Parathyroid adenoma (tissue), 2 donors: ENCODE results near the gene ACP7.
"Not testable (repeated sequence)": the region's sequence is repeated elsewhere in the genome, so short reads cannot be mapped to it uniquely, and the experiment has no call there.

ENCODE experiments used
- H2AFZ ChIP-seq: fragments of 300-600 bp; sonication (generic); one replicate; pipeline ENCODE4 v1.7.0; 2017; ENCODE audit warnings: antibody characterized with exemption, mild to moderate bottlenecking
- H3K27ac ChIP-seq: fragments of 300-600 bp; sonication (generic); one replicate; pipeline ENCODE4 v1.7.0; 2017
- H3K27me3 ChIP-seq: fragments of 300-600 bp; sonication (generic); one replicate; pipeline ENCODE4 v1.7.0; 2017; ENCODE audit warnings: low read length; ENCODE audit not compliant: control insufficient read depth, insufficient read depth
- H3K36me3 ChIP-seq: fragments of 300-600 bp; sonication (generic); one replicate; pipeline ENCODE4 v1.7.0; 2017; ENCODE audit warnings: low read length; ENCODE audit not compliant: control insufficient read depth, insufficient read depth
- H3K4me1 ChIP-seq: fragments of 300-600 bp; sonication (generic); one replicate; pipeline ENCODE4 v1.7.0; 2017; ENCODE audit warnings: control low read depth
- H3K4me2 ChIP-seq: fragments of 300-600 bp; sonication (generic); one replicate; pipeline ENCODE4 v1.7.0; 2017; ENCODE audit warnings: low read length
- H3K4me3 ChIP-seq: fragments of 300-600 bp; sonication (generic); one replicate; pipeline ENCODE4 v1.7.0; 2017; ENCODE audit warnings: low read depth, low read length
- H3K79me2 ChIP-seq: fragments of 300-600 bp; sonication (generic); one replicate; pipeline ENCODE4 v1.7.0; 2017; ENCODE audit warnings: control low read depth
- H3K9ac ChIP-seq: fragments of 300-600 bp; sonication (generic); one replicate; pipeline ENCODE4 v1.7.0; 2017; ENCODE audit warnings: mild to moderate bottlenecking
- H3K9me3 ChIP-seq: fragments of 300-600 bp; sonication (generic); one replicate; pipeline ENCODE4 v1.7.0; 2017; ENCODE audit warnings: low read length; ENCODE audit not compliant: control insufficient read depth
- TF ChIP-seq, protein P1 (sequence below): fragments of 300-600 bp; sonication (generic); IDR thresholded peaks from one replicate; pipeline ENCODE4 v1.7.0; 2017; ENCODE audit warnings: antibody characterized with exemption, mild to moderate bottlenecking
- donor health status: primary hyperparathyroidism.

ACP7 gene

GRCh38 chr19:39086386-39086785 is 2.2 kb downstream of the ACP7 start:
- no peak overlapping the region for H2AFZ ChIP-seq
- H3K9me3 ChIP-seq, result no peaks in the 10 kb centered on the region
- H3K79me2 ChIP-seq, result no peaks in the 10 kb centered on the region
- TF ChIP-seq, protein P1, sequence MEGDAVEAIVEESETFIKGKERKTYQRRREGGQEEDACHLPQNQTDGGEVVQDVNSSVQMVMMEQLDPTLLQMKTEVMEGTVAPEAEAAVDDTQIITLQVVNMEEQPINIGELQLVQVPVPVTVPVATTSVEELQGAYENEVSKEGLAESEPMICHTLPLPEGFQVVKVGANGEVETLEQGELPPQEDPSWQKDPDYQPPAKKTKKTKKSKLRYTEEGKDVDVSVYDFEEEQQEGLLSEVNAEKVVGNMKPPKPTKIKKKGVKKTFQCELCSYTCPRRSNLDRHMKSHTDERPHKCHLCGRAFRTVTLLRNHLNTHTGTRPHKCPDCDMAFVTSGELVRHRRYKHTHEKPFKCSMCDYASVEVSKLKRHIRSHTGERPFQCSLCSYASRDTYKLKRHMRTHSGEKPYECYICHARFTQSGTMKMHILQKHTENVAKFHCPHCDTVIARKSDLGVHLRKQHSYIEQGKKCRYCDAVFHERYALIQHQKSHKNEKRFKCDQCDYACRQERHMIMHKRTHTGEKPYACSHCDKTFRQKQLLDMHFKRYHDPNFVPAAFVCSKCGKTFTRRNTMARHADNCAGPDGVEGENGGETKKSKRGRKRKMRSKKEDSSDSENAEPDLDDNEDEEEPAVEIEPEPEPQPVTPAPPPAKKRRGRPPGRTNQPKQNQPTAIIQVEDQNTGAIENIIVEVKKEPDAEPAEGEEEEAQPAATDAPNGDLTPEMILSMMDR, result no peak
- no peak overlapping the region for H3K27ac ChIP-seq
- peaks cover 10% of the 10 kb centered on the region for H3K4me1 ChIP-seq
- no peak overlapping the region for H3K4me3 ChIP-seq
- no peak overlapping the region for H3K9ac ChIP-seq
- no peaks in the 10 kb centered on the region for H3K27me3 ChIP-seq
- no peak overlapping the region for H3K4me2 ChIP-seq
- no peaks in the 10 kb centered on the region for H3K36me3 ChIP-seq

- Histone ChIP-seq H3K79me2 (no peaks in the 10 kb centered on the region), H3K4me3 (no peak overlapping the region), H3K36me3 (no peaks in the 10 kb centered on the region), H3K4me1 (peaks cover 3% of the 10 kb centered on the region), H3K9me3 (no peaks in the 10 kb centered on the region), H2AFZ (no peak overlapping the region), H3K27me3 (no peaks in the 10 kb centered on the region), H3K27ac (no peak overlapping the region), H3K9ac (no peak overlapping the region), H3K4me2 (no peak overlapping the region)
- TF ChIP-seq, protein P1, result no peak
Measured at GRCh38 chr19:39087907-39088686, 3.9 kb downstream of the ACP7 start.

DNA sequence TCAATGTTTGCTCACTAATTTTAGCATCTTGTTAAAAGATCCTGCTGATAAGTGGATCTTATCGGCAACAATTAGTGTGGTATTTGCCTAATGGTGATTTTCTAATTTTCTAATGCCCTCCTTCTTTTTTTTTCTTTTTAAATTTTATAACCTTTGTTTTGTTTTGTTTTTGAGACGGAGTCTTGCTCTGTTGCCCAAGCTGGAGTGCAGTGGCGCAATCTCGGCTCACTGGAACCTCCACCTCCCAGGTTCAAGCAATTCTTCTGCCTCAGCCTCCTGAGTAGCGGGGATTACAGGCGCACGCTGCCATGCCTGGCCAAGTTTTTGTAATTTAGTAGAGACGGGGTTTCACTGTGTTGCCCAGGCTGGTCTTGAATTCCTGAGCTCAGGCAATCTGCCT is 5.8 kb downstream of the ACP7 start:
- not testable (repeated sequence) for H3K9ac ChIP-seq, H3K27ac ChIP-seq, H2AFZ ChIP-seq, H3K27me3 ChIP-seq, H3K4me2 ChIP-seq, H3K9me3 ChIP-seq, H3K4me3 ChIP-seq, H3K36me3 ChIP-seq, H3K4me1 ChIP-seq, H3K79me2 ChIP-seq

DNA sequence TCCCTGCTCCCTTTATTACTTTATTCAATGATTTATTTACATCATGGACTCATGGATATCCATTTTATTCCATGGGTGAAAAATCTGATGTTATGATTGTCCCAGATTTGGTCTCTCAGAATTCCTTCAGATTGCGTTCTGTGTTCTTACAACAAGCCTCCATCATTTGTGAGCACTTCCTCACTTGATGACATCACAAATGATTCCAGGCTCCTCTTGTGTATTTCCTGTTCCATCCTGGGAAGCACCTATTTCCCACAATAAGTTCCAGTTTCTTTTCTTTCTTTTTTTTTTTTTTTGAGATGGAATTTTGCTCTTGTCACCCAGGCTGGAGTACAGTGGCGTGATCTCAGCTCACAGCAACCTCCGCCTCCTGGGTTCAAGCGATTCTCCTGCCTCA is 6.7 kb downstream of the ACP7 start:
- no peak overlapping the region for H3K27ac ChIP-seq

DNA sequence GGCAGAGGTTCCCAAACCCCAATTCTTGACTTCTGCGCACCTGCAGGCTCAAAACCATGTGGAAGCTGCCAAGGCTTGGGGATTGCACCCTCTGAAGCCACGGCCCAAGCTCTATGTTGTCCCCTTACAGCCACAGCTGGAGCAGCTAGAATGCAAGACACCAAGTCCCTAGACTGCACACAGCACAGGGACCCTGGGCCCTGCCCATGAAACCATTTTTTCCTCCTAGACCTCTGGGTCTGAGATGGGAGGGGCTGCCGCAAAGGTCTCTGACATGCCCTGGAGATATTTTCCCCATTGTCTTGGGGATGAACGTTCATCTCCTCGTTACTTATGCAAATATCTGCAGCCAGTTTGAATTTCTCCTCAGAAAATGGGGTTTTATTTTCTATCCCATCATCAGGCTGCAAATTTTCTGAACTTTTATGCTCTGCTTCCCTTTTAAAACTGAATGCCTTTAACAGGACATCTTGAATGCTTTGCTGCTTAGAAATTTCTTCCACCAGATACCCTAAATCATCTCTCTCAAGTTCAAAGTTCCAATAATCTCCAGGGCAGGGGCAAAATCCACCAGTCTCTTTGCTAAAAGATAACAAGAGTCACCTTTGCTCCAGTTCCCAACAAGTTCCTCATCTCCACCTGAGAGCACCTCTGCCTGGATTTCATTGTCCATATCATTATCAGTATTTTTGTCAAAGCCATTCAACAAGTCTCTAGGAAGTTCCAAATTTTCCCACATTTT is 11.8 kb downstream of the ACP7 start:
- not testable (repeated sequence) for H3K79me2 ChIP-seq, H3K27me3 ChIP-seq, H3K27ac ChIP-seq, H2AFZ ChIP-seq, H3K36me3 ChIP-seq, H3K9ac ChIP-seq, H3K4me1 ChIP-seq, H3K4me3 ChIP-seq, H3K4me2 ChIP-seq, H3K9me3 ChIP-seq

More for the DNA sequence above, 6.7 kb downstream of the ACP7 start:
- Histone ChIP-seq H3K27me3 (no peaks in the 10 kb centered on the region), H3K9ac (no peak overlapping the region), H3K4me2 (no peak overlapping the region), H3K36me3 (no peaks in the 10 kb centered on the region), H2AFZ (no peak overlapping the region), H3K79me2 (no peaks in the 10 kb centered on the region), H3K9me3 (no peaks in the 10 kb centered on the region), H3K4me3 (no peak overlapping the region), H3K4me1 (peaks cover 3% of the 10 kb centered on the region)
- TF ChIP-seq, protein P1, result no peak
